ENCODE measurements around the gene FARP1. TPM values are rescaled to one million over a fixed set of nuclear protein-coding genes. Genes with fewer than 3 reads are reported as not detected.

FARP1 gene
- polyA plus RNA-seq, 2 donors = 2.2 to 2.3 TPM

- Histone ChIP-seq H3K36me3 (ENCODE audit: control insufficient read depth in 2 of 2, insufficient read depth in 2 of 2, low read length in 1 of 2) (no peaks in the 10 kb centered on the region), H3K9me3 (ENCODE audit: control insufficient read depth in 2 of 2, insufficient read depth in 1 of 2, low read depth in 1 of 2, low read length in 1 of 2) (peaks cover 0 to 2% of the 10 kb centered on the region in 2 donors), H3K27ac (ENCODE audit: low read depth in 2 of 2, low read length in 1 of 2) (no peak overlapping the region), H3K4me1 (ENCODE audit: control insufficient read depth in 2 of 2, insufficient read depth in 2 of 2, low read length in 1 of 2) (peaks cover 0 to 3% of the 10 kb centered on the region in 2 donors), H3K4me3 (ENCODE audit: low read depth in 1 of 2, low read length in 2 of 2) (no peak overlapping the region), H3K27me3 (ENCODE audit: control insufficient read depth in 1 of 2, insufficient read depth in 2 of 2, low read length in 2 of 2) (no peaks in the 10 kb centered on the region)
- 52 to 74% methylated on average over 13 of the region's 13 CpGs for WGBS, 2 donors
These were observed 234.9 kb downstream of the FARP1 start for GRCh38 chr13:98377635-98378378.

DNA sequence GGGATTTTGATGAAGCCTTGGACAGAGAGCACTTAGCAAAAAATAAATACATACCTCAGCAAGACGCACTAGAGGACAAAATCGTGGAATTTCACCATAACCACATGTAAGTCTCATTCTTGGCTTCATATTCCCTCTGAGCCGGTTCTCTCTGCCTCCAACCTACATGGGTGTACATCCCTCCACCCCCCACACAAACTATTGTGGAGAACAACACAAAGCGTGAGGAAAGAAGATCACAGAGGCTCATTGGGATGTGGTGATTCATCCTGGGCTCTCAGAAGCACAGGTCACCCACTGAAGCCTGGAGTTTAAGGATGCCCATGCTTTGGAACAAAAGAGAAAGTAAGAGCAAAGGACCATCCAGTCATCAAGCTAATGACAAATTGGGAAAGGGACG, 241.8 kb downstream of the FARP1 start:
- WGBS, 2 donors = 82 to 88% methylated on average over 5 of the region's 5 CpGs
- H3K4me1 ChIP-seq (ENCODE audit: control insufficient read depth in 2 of 2, insufficient read depth in 2 of 2, low read length in 1 of 2) = peaks cover 0 to 3% of the 10 kb centered on the region in 2 donors
- peaks cover 0 to 3% of the 10 kb centered on the region in 2 donors for H3K36me3 ChIP-seq (ENCODE audit: control insufficient read depth in 2 of 2, insufficient read depth in 2 of 2, low read length in 1 of 2)
- H3K27me3 ChIP-seq (ENCODE audit: control insufficient read depth in 1 of 2, insufficient read depth in 2 of 2, low read length in 2 of 2) = no peaks in the 10 kb centered on the region
- no peaks in the 10 kb centered on the region for H3K9me3 ChIP-seq (ENCODE audit: control insufficient read depth in 2 of 2, insufficient read depth in 1 of 2, low read depth in 1 of 2, low read length in 1 of 2)
- no peak overlapping the region for H3K27ac ChIP-seq (ENCODE audit: low read depth in 2 of 2, low read length in 1 of 2)
- H3K4me3 ChIP-seq (ENCODE audit: low read depth in 1 of 2, low read length in 2 of 2) = no peak overlapping the region

GRCh38 chr13:98385606-98386005, 242.7 kb downstream of the FARP1 start:
- 81 to 94% methylated on average over 10 of the region's 10 CpGs for WGBS, 2 donors

DNA sequence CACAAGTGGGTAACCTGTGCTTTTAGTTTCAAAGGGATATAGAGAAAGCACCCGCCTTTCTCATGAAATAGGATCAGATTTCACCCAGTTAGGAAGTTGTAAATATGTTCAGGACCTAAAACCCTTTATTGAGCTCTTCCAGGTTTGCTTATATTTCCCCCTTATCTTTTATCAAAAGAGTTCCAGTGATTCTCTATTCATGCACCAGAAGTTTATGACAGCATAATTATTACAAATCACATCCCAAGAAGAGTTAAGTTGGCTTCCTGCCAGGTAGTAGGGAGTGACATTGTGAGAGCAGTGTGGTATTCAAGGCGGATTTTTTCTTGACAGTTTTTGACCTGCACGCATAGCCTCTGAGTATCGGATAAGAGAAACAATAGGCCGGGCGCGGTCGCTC, 243.7 kb downstream of the FARP1 start:
- Histone ChIP-seq H3K27ac (ENCODE audit: low read depth in 2 of 2, low read length in 1 of 2) (no peak overlapping the region), H3K27me3 (ENCODE audit: control insufficient read depth in 1 of 2, insufficient read depth in 2 of 2, low read length in 2 of 2) (no peaks in the 10 kb centered on the region), H3K9me3 (ENCODE audit: control insufficient read depth in 2 of 2, insufficient read depth in 1 of 2, low read depth in 1 of 2, low read length in 1 of 2) (no peaks in the 10 kb centered on the region), H3K4me3 (ENCODE audit: low read depth in 1 of 2, low read length in 2 of 2) (no peak overlapping the region), H3K36me3 (ENCODE audit: control insufficient read depth in 2 of 2, insufficient read depth in 2 of 2, low read length in 1 of 2) (peaks cover 0 to 3% of the 10 kb centered on the region in 2 donors), H3K4me1 (ENCODE audit: control insufficient read depth in 2 of 2, insufficient read depth in 2 of 2, low read length in 1 of 2) (peaks cover 0 to 3% of the 10 kb centered on the region in 2 donors)
- 73 to 78% methylated on average over 8 of the region's 8 CpGs for WGBS, 2 donors

More at GRCh38 chr13:98385606-98386005, 242.7 kb downstream of the FARP1 start:
- H3K27me3 ChIP-seq (ENCODE audit: control insufficient read depth in 1 of 2, insufficient read depth in 2 of 2, low read length in 2 of 2) = no peaks in the 10 kb centered on the region
- peaks cover 0 to 3% of the 10 kb centered on the region in 2 donors for H3K36me3 ChIP-seq (ENCODE audit: control insufficient read depth in 2 of 2, insufficient read depth in 2 of 2, low read length in 1 of 2)
- H3K27ac ChIP-seq (ENCODE audit: low read depth in 2 of 2, low read length in 1 of 2) = no peak overlapping the region
- H3K4me3 ChIP-seq (ENCODE audit: low read depth in 1 of 2, low read length in 2 of 2) = no peak overlapping the region
- H3K4me1 ChIP-seq (ENCODE audit: control insufficient read depth in 2 of 2, insufficient read depth in 2 of 2, low read length in 1 of 2) = peaks cover 0 to 3% of the 10 kb centered on the region in 2 donors
- no peaks in the 10 kb centered on the region for H3K9me3 ChIP-seq (ENCODE audit: control insufficient read depth in 2 of 2, insufficient read depth in 1 of 2, low read depth in 1 of 2, low read length in 1 of 2)

DNA sequence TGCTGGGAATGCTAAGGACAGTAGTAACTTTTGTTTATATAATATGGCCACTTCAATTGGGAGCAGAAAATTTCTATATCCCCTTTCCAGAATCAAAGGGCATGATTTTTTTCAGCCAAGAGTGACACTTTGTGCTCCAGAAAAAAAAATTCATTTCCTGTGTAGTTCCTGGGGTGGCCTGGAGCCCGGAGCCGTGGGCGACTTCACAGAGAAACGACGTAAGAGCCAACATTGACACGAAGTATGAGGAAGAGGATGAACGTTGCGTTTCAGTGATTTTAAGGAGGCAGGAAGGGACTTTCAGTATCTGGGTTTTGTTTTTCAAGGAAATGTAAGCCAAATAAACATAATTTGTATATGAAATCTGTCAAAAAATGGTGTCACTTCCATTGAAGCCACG, 246.4 kb downstream of the FARP1 start:
- no peak overlapping the region for H3K27ac ChIP-seq (ENCODE audit: low read depth in 2 of 2, low read length in 1 of 2)
- H3K4me1 ChIP-seq (ENCODE audit: control insufficient read depth in 2 of 2, insufficient read depth in 2 of 2, low read length in 1 of 2) = peaks cover 0 to 3% of the 10 kb centered on the region in 2 donors
- H3K9me3 ChIP-seq (ENCODE audit: control insufficient read depth in 2 of 2, insufficient read depth in 1 of 2, low read depth in 1 of 2, low read length in 1 of 2) = no peaks in the 10 kb centered on the region
- no peak overlapping the region for H3K4me3 ChIP-seq (ENCODE audit: low read depth in 1 of 2, low read length in 2 of 2)
- no peaks in the 10 kb centered on the region for H3K27me3 ChIP-seq (ENCODE audit: control insufficient read depth in 1 of 2, insufficient read depth in 2 of 2, low read length in 2 of 2)
- WGBS, 2 donors = 59 to 61% methylated on average over 9 of the region's 9 CpGs
- peaks cover 0 to 3% of the 10 kb centered on the region in 2 donors for H3K36me3 ChIP-seq (ENCODE audit: control insufficient read depth in 2 of 2, insufficient read depth in 2 of 2, low read length in 1 of 2)

- Histone ChIP-seq H3K4me3 (ENCODE audit: low read depth in 1 of 2, low read length in 2 of 2) (no peak overlapping the region), H3K9me3 (ENCODE audit: control insufficient read depth in 2 of 2, insufficient read depth in 1 of 2, low read depth in 1 of 2, low read length in 1 of 2) (no peaks in the 10 kb centered on the region), H3K4me1 (ENCODE audit: control insufficient read depth in 2 of 2, insufficient read depth in 2 of 2, low read length in 1 of 2) (peaks cover 0 to 3% of the 10 kb centered on the region in 2 donors), H3K27ac (ENCODE audit: low read depth in 2 of 2, low read length in 1 of 2) (no peak overlapping the region), H3K27me3 (ENCODE audit: control insufficient read depth in 1 of 2, insufficient read depth in 2 of 2, low read length in 2 of 2) (no peaks in the 10 kb centered on the region), H3K36me3 (ENCODE audit: control insufficient read depth in 2 of 2, insufficient read depth in 2 of 2, low read length in 1 of 2) (peaks cover 0 to 3% of the 10 kb centered on the region in 2 donors)
- 89 to 92% methylated on average over 11 of the region's 11 CpGs for WGBS, 2 donors
These were observed 247.3 kb downstream of the FARP1 start for GRCh38 chr13:98390086-98390715.

GRCh38 chr13:98393873-98394272, 251.0 kb downstream of the FARP1 start:
- WGBS, 2 donors = 87 to 88% methylated on average over 11 of the region's 11 CpGs
- Histone ChIP-seq H3K27me3 (ENCODE audit: control insufficient read depth in 1 of 2, insufficient read depth in 2 of 2, low read length in 2 of 2) (no peaks in the 10 kb centered on the region), H3K27ac (ENCODE audit: low read depth in 2 of 2, low read length in 1 of 2) (no peak overlapping the region), H3K36me3 (ENCODE audit: control insufficient read depth in 2 of 2, insufficient read depth in 2 of 2, low read length in 1 of 2) (no peaks in the 10 kb centered on the region), H3K4me3 (ENCODE audit: low read depth in 1 of 2, low read length in 2 of 2) (no peak overlapping the region), H3K4me1 (ENCODE audit: control insufficient read depth in 2 of 2, insufficient read depth in 2 of 2, low read length in 1 of 2) (no peaks in the 10 kb centered on the region), H3K9me3 (ENCODE audit: control insufficient read depth in 2 of 2, insufficient read depth in 1 of 2, low read depth in 1 of 2, low read length in 1 of 2) (no peaks in the 10 kb centered on the region)

DNA sequence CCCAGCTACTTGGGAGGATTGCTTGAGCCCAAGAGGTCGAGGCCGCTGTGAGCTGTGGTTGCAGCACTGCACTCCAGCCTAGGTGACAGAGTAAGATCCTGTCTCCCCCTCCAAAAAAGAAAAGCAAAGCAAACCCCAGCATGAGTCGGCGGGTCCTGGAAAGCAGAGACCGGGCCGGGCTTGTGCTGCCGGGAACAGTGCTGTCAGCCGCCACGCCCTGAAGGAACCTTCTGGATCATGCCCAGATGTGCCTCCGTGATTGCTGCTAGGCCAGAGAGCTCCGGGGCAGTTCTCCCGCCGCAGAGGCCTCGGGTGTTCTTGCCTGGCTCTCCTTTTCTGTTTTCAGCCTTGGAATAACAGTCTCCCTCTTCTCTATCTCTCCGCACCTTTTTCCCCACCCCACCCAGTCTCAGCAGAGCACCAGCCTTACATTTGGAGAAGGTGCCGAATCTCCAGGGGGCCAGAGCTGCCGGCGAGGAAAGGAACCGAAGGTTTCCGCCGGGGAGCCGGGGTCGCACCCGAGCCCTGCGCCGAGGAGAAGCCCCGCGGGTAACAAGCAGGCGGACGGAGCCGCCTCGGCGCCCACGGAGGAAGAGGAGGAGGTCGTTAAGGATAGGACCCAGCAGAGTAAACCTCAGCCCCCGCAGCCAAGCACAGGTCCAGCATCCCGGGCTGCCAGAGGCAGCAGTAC, 252.1 kb downstream of the FARP1 start:
- 81 to 87% methylated on average over 37 of the region's 37 CpGs for WGBS, 2 donors
- Histone ChIP-seq H3K36me3 (ENCODE audit: control insufficient read depth in 2 of 2, insufficient read depth in 2 of 2, low read length in 1 of 2) (no peaks in the 10 kb centered on the region), H3K27ac (ENCODE audit: low read depth in 2 of 2, low read length in 1 of 2) (no peak overlapping the region), H3K9me3 (ENCODE audit: control insufficient read depth in 2 of 2, insufficient read depth in 1 of 2, low read depth in 1 of 2, low read length in 1 of 2) (no peaks in the 10 kb centered on the region), H3K4me1 (ENCODE audit: control insufficient read depth in 2 of 2, insufficient read depth in 2 of 2, low read length in 1 of 2) (no peaks in the 10 kb centered on the region), H3K27me3 (ENCODE audit: control insufficient read depth in 1 of 2, insufficient read depth in 2 of 2, low read length in 2 of 2) (no peaks in the 10 kb centered on the region), H3K4me3 (ENCODE audit: low read depth in 1 of 2, low read length in 2 of 2) (no peak overlapping the region)

DNA sequence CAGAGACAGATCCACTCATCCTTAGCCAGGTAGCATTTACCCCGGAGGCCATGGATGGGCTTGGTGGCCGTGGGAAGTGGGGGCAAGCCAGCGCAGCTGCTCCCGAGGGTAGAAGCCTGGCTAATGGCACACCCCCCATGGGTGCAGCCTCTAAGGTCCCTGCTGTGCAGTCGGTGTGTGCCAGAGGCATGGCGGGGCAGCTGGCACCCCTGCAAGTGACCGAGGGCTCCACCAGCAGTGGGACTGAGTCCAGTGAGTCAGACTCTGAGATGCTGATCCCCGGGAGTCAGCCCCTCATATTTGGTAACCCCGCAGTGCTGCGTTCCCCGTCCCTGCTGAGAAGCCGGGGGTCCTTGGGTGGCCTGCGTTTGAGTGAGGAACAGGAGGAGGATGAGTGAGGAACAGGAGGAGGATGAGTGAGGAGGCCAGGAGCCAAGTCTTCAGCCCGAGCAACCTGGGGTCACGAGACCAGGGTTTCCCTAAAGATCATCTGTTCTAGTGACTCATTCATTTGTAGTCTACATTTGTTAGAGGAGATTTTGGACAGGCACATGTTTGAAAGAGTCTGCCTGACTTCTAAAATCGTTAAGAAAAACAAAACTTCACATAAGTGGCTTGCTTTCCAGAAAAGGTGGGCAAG, 253.3 kb downstream of the FARP1 start:
- H3K27me3 ChIP-seq (ENCODE audit: control insufficient read depth in 1 of 2, insufficient read depth in 2 of 2, low read length in 2 of 2) = no peaks in the 10 kb centered on the region
- no peaks in the 10 kb centered on the region for H3K9me3 ChIP-seq (ENCODE audit: control insufficient read depth in 2 of 2, insufficient read depth in 1 of 2, low read depth in 1 of 2, low read length in 1 of 2)
- no peaks in the 10 kb centered on the region for H3K36me3 ChIP-seq (ENCODE audit: control insufficient read depth in 2 of 2, insufficient read depth in 2 of 2, low read length in 1 of 2)
- 86% methylated on average over 16 of the region's 16 CpGs for WGBS, 2 donors
- H3K27ac ChIP-seq (ENCODE audit: low read depth in 2 of 2, low read length in 1 of 2) = no peak overlapping the region
- H3K4me1 ChIP-seq (ENCODE audit: control insufficient read depth in 2 of 2, insufficient read depth in 2 of 2, low read length in 1 of 2) = no peaks in the 10 kb centered on the region
- H3K4me3 ChIP-seq (ENCODE audit: low read depth in 1 of 2, low read length in 2 of 2) = no peak overlapping the region
